Kidney (tissue), 14 donors: Measurements from ENCODE around the gene CEP112. TPM values are rescaled to one million over a fixed set of nuclear protein-coding genes. Genes with fewer than 3 reads are reported as not detected.

ENCODE experiments used
- DNase-seq, 5 donors: peaks; one replicate each; pipeline ENCODE4 v3.0.0-alpha.2; 2013 to 2020
- FAIRE-seq: peaks from 2 replicates; lab custom pipeline; 2012; peaks lifted over from hg19 to GRCh38; lab: Jason Lieb, UNC
- H3K27ac ChIP-seq, 2 donors: one replicate each; pipeline ENCODE4 v1.7.0; 2013; ENCODE audit warnings: low read depth in 2 of 2, low read length in 2 of 2, inconsistent platforms in 1 of 2
- H3K27me3 ChIP-seq: one replicate; pipeline ENCODE4 v1.7.1; 2013; ENCODE audit warnings: low read length, inconsistent platforms; ENCODE audit not compliant: control insufficient read depth, insufficient read depth
- H3K36me3 ChIP-seq, 3 donors: one replicate each; pipeline versions ENCODE4 v1.7.0 to v1.7.1; 2013; ENCODE audit warnings: low read length in 3 of 3, control low read depth in 1 of 3, inconsistent platforms in 1 of 3; ENCODE audit not compliant: insufficient read depth in 3 of 3, control insufficient read depth in 2 of 3
- H3K4me1 ChIP-seq, 3 donors: one replicate each; pipeline versions ENCODE4 v1.7.0 to v1.7.1; 2013; ENCODE audit warnings: low read length in 3 of 3, inconsistent platforms in 1 of 3, low read depth in 1 of 3; ENCODE audit not compliant: control insufficient read depth in 2 of 3, insufficient read depth in 2 of 3
- H3K4me3 ChIP-seq, 3 donors: one replicate each; pipeline versions ENCODE4 v1.7.0 to v1.8.1; 2013; ENCODE audit warnings: low read length in 3 of 3, control low read depth in 1 of 3, inconsistent platforms in 1 of 3
- H3K9ac ChIP-seq, 3 donors: one replicate each; pipeline versions ENCODE4 v1.7.0 to v1.7.1; 2013; ENCODE audit warnings: low read length in 3 of 3, control low read depth in 1 of 3, inconsistent platforms in 1 of 3
- H3K9me3 ChIP-seq, 3 donors: one replicate each; pipeline versions ENCODE4 v1.7.0 to v1.7.1; 2013; ENCODE audit warnings: low read length in 3 of 3, control low read depth in 1 of 3, inconsistent platforms in 1 of 3; ENCODE audit not compliant: control insufficient read depth in 2 of 3, insufficient read depth in 1 of 3
- CTCF ChIP-seq: IDR thresholded peaks from 3 replicates; pipeline ENCODE4 v1.5.1; 2012; ENCODE audit warnings: mild to moderate bottlenecking, moderate library complexity, borderline replicate concordance; ENCODE audit not compliant: insufficient read depth; ENCODE audit errors: extremely low read depth
- intact Hi-C: fragments of 100-400 bp; cut with DNase I; formaldehyde crosslinking; loops from one replicate; pipeline ENCODE4 v1.11.1; 2022
- polyA plus RNA-seq: library from polyadenylated mRNA; stranded (reverse); fragments of 350-450 nt; fragmentation: Illumina TruSeq; extraction: RNeasy Lipid Tissue Mini Kit (QIAGEN cat#74804); gene quantifications from one replicate; pipeline ENCODE4 v1.2.3, GENCODE V29; 2014; ENCODE audit warnings: low read depth, low replicate concordance; ENCODE audit not compliant: insufficient read depth
- total RNA-seq: library from RNA; stranded (reverse); fragmentation: NEBNext Ultra II Directional; extraction: Animal tissue kit (Norgen Biotek cat#: 25700); gene quantifications from one replicate; pipeline ENCODE4 v1.2.1, GENCODE V29; 2021
- donor health status: control.
- donor health status: control.
- donor health status: control.
- donor health status: control.
- donor health status: control.
- donor health status: DM: yes; HTN: yes; CAD: no.
- donor health status: Normal renal cell carcinoma (clear cell type).

The CEP112 gene
- total and polyA plus RNA-seq, 2 donors from 2014 or later = 17.0 to 27.4 TPM

- Histone ChIP-seq H3K9me3 (no peaks in the 10 kb centered on the region), H3K4me3 (no peak overlapping the region), H3K27me3 (no peaks in the 10 kb centered on the region), H3K36me3 (no peaks in the 10 kb centered on the region), H3K9ac (no peak overlapping the region), H3K27ac (no peak overlapping the region), H3K4me1 (no peaks in the 10 kb centered on the region)
- DNase-seq (no peak), FAIRE-seq (no peak)
- no peak for TF ChIP-seq CTCF
- intact Hi-C loops = no loop called here
Observed at GRCh38 chr17:66214884-66215528, 23.1 kb upstream of the CEP112 start.

- no peaks in the 10 kb centered on the region for H3K4me1 ChIP-seq
- no peak overlapping the region for H3K9ac ChIP-seq
- H3K9me3 ChIP-seq = peaks cover 0 to 6% (median 0%) of the 10 kb centered on the region in 3 donors
- H3K27me3 ChIP-seq = no peaks in the 10 kb centered on the region
- FAIRE-seq = no peak
- H3K27ac ChIP-seq = no peak overlapping the region
- H3K4me3 ChIP-seq = no peak overlapping the region
- TF ChIP-seq CTCF = no peak
- no peaks in the 10 kb centered on the region for H3K36me3 ChIP-seq
- intact Hi-C loops = no loop called here
- DNase-seq = no peak
Observed at GRCh38 chr17:66211047-66211810, 19.3 kb upstream of the CEP112 start.

- no peaks in the 10 kb centered on the region for H3K27me3 ChIP-seq
- intact Hi-C loops = no loop called here
- no peak for TF ChIP-seq CTCF
Observed at GRCh38 chr17:66210208-66210574, 18.3 kb upstream of the CEP112 start.

More at GRCh38 chr17:66210208-66210574, 18.3 kb upstream of the CEP112 start:
- Histone ChIP-seq H3K4me3 (no peak overlapping the region), H3K9ac (no peak overlapping the region), H3K9me3 (peaks cover 0 to 6% (median 0%) of the 10 kb centered on the region in 3 donors), H3K27ac (no peak overlapping the region), H3K4me1 (no peaks in the 10 kb centered on the region), H3K36me3 (no peaks in the 10 kb centered on the region)
- DNase-seq (no peak), FAIRE-seq (no peak)
